ENCODE data around the gene ERCC6L2.

The ERCC6L2 gene

DNA sequence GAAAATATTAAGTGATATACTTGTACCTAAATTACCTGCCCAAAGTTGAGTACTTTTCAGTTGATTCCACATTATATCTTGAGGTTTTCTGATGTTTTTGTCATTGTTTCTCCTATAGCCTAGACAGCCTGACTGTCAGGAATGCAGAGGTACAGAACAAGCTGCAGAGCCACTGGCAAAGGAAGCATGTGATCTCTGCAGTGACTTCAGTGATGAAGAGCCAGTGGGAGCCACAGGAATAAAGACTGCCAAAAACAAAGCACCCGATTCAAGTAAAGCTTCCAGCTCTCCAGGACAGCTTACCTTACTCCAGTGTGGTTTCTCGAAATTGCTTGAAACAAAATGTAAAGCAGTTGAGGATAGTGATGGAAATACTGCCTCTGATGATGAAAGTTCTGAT is 96.3 kb downstream of the ERCC6L2 start:
- no peak for TF ChIP-seq CTCF (IDR thresholded peaks at IDR 0.05)

DNA sequence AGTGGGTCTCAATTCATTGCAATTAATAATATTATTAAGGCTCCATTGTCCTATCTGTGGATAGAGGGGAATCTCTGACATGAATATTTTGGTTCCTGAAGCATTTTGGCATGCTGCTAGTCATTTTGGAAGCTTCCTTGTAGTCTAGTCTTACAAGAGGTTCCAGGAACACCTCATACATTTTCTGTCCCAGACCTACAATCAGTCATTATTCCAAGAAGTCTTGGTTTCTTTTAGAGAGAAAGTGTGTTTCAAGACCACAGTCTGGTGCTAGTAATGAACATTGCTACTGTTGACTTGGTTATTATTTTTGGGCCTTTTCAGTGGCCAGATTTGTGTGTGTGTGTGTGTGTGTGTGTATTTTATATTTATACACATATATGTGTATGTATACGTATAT is 98.9 kb downstream of the ERCC6L2 start:
- no peak for TF ChIP-seq CTCF (IDR thresholded peaks at IDR 0.05)

GRCh38 chr9:95977371-95977770 is 101.9 kb downstream of the ERCC6L2 start:
- TF ChIP-seq CTCF (IDR thresholded peaks at IDR 0.05), result no peak

DNA sequence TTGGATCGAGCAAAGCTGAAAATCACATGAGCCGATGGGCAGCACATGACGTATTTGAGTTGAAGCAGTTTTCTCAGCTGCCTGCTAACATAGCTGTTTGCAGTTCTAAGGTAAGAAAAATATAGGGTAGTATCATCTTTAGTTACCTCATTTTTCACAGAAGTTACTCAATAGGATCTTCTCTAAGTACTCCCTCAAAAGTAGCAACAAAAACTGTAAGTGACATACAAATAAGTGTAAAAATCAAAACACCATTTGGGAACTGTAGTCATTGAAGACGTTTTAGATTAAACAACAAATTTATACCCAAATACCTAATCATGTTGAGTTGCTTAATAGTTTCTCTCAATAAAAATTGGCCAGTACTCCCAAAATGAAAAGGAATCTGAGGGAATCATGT is 102.6 kb downstream of the ERCC6L2 start:
- no peak for TF ChIP-seq CTCF (IDR thresholded peaks at IDR 0.05)

DNA sequence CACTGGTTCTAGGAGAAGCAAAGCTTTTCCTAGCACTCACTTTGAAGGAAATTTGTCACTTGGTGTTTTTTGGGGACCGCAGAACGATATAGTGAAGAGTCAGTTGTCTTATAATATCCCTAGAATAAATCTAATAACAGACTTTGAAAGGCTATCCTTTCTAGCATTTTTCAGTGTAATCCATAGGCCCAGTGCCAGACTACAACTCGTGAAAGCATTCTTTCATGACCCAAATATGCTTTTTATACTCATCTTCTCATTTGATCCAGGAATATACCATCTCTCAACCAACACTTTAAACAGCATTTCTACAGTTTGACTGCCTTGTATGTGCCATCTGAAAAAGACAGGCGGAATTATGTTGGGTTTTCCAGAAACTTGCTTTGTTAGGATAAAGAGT is 104.0 kb downstream of the ERCC6L2 start:
- TF ChIP-seq CTCF (IDR thresholded peaks at IDR 0.05), result no peak

DNA sequence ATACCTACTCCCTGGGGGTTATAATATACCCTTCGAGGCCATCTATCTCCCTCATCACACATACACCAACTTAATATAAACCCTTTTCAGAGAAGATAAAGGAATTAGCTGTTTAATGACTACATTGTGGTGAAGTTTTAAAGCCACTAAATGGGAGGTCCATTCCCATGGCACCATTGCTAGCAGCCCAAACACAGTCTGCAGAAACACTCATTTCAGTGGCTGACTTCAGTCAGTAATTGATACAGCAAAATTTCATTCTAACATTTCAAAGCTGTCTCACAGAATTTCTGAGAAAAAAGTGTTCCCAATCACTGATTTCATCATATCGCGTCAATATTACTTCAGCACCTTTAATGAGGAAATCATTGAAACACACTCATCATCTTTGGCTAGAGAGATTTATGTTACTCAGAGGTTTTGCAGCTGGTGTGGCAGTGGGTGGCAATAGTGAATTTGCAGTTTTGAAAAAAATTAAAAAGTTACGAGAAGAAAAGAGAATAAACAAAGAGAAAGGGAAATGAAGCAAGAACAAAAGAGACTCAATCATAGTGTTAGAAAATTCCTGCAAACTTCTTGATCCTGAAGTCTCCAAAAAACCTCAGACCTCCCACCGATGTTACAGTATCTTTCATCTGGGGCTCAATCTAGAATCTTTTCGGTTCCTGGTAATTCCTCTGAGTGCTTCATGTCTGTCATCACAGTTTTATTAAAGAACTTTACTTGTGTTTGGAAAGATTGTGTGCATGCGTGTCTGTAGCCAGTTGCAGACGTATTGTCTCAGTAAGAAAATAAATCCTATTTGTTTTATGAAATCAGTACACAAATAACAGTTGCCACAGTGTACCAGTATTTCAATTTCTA is 105.0 kb downstream of the ERCC6L2 start:
- TF ChIP-seq CTCF (IDR thresholded peaks at IDR 0.05), result no peak

DNA sequence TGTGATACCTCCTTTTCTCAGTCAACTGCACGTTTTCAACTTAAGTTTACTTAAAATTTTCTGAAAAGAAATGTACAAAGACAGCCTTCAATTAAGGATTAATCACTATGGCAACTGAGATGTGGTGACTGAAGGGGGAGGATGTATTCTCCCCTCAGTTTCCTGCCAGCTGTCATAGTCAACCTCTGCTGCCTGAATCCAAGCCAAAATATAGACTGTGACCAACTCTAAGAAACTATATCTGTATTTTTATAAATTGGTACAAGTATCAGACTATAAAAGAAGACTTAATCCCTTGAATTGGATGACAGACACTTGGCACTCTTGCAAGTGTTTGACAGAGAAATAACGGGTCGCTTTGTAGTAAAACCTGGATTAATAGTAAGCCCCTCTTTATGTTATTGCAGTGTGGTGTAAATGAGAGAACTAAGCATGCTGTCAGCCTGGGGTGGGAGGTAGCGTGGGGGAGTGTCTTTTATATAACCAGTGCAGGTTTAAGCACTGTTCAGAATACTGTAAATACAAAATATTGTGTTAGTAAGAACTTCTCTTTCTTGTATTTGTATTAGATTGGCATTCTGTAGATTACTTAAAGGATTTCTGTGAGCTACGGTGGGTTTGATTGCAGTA is 106.4 kb downstream of the ERCC6L2 start:
- no peak for TF ChIP-seq CTCF (IDR thresholded peaks at IDR 0.05)

All from LNCAP (cell line).